DMS 273 treated with DMSO at 0.1 percent for 48 hours (cell line): ENCODE data around the gene HS3ST4.

Experiments used
- DNase-seq: peaks from one replicate; lab custom pipeline; 2025; lab: John Stamatoyannopoulos, UW

The HS3ST4 gene

DNA sequence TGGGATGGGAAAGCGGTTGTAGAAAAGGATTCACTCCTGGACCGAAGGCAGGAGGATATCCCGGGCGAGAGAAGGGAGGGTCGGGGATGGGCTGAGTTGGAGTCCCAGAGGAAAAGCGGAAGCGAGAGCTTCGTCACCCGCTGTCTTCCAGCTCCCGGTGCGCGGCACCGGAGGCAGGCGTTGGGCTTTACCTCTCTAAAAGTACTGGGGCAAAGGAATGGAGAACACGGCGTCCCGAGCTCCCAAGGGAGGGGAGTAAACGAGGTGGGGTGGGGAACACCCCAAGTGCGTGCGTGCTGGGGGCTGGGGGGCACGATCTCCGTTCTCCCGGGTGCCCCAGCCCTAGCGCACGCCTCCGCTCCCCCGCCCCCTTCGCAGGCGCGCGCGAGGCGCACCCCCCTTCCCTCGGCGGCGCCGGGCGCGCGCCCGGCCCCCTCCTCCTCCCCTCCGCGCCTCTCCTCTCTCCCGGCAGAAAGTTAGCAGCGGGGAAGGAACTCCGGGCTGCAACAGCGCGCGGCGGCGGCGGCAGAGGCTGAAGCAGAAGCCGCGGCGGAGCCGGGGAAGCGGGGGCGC lies at the start of gene HS3ST4:
HS3ST4 (plus strand) TSS at position 441 of the 573 bp plus-strand sequence.
- DNase-seq: no peak

DNA sequence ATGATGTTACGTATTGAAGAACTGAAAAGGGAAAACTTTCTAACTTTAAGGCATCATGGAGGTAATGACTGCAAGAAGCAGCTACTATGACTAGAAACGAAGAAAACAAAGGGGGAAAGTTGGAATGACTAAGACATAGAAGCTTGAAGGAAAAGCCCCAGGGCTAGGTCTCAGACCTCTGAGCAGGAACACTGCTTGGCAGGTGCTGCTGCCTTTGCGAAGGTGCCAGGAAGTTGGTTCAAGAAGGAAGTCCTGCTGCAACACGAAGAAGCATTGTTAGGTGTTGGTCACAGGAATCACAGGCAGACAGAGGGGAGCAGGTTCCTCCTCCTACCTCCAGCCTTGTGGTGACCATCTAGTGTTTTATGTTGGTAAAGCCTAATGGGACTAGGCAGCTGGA lies 48.1 kb upstream of the HS3ST4 start:
- no peak for DNase-seq

DNA sequence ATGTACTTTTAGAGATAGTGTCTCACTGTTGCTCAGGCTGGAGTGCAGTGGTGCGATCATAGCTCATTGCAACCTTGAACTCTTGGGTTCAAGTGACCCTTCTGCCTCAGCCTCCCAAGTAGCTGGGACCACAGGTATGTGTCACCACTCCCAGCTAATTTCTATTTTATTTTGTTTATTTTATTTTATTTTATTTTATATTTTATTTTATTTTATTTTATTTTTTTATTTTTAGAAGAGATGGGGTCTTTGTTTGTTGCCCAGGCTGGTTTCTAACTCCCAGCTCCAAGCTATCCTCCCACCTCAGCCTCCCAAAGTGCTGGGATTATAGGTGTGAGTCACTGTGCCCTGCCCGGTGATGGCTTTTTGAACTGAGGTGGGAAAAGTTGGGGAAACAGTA lies 35.1 kb upstream of the HS3ST4 start:
- no peak for DNase-seq

DNA sequence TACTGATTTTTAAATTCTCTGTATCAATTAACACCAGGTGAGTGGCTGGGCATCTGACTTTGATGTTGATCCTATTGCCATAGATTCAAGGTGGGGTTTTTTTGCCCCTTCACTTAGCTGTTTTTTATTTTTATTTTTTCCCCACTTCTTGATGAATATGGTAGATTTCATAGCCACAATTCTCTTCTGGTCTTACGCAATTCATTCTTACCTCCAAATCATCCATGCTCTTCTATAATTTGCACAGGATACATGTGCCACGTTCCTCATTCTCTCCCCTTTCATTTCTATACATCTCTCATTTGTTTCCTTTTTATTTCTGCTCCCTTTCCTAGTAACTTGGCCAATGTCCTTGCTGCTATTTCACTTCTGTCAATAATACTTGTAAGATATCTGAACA lies 14.9 kb upstream of the HS3ST4 start:
- no peak for DNase-seq

DNA sequence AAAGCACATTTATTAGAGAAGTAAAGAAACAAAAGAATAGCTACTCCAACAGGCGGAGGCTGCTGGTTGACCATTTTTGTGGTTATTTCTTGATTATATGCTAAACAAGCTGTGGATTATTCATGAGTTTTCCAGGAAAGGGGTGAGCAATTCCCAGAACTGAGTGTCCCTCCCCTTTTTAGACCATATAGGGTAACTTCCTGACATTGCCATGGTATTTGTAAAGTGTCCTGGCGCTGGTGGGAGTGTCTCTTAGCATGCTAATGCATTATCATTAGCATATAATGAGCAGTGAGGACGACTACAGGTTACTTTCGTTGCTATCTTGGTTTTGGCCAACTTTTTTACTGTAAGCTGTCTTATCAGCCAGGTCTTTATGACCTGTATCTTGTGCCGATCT lies 12.2 kb upstream of the HS3ST4 start:
- no peak for DNase-seq

DNA sequence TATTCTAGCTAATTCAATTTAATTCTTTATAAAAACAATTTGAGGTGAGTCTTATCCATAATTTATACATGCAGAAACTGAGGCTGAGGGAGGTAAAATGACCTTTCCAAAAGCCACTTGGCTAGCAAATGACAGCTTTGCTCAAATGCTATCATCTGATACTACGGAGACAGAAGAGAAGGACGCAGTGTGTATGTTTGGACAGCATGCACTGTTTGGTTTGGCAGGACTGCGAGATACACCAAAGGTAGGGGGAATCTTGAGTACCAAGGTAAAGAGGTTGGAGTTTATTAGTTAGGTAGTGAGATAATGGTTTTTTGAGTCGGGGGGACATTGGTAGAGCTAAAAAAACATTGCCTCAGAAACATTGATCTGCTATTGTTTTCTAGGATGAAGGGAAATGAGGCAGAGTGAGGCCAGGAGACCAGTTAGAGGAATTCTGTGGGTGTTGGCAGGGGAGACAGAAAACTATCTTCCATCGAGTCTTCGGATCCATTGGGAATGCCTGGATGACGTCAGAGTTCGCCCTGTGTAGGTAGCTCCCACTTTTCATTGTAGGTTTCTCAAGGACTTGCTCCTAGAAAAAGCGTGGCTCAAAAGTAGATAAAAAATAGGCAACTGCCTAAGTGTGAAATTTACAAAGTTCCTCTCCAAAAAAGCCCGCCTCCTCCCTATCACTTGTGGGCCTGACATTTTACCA lies 2.5 kb upstream of the HS3ST4 start:
- no peak for DNase-seq

DNA sequence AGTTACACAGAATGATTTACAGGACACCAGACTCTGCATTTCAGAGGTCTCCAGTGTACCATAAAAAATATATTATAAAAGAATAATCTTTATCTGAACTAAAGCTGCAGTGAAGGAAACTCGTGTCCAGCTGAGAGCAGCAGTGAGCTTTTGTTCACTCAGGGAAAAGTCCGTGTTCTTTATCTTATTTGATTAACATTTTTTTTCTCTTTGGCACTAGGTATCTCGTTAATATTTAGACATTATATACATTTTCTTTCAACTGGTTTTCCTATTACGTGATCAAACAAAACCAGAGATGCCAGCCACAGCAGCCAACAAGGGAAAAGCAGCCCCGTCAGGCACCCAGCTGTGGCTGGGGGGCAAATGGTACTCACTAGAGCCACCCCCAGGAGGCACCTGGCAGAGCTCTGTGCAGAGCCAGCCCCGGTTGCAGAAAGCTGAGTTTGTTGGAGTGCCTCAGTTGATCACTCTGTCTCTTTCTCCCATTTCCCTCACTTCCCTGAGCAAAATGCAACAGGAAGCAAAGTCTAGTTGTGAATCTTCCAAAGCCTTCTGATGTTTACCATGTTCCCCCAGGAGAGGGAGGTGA lies 1.1 kb upstream of the HS3ST4 start:
- DNase-seq: no peak

DNA sequence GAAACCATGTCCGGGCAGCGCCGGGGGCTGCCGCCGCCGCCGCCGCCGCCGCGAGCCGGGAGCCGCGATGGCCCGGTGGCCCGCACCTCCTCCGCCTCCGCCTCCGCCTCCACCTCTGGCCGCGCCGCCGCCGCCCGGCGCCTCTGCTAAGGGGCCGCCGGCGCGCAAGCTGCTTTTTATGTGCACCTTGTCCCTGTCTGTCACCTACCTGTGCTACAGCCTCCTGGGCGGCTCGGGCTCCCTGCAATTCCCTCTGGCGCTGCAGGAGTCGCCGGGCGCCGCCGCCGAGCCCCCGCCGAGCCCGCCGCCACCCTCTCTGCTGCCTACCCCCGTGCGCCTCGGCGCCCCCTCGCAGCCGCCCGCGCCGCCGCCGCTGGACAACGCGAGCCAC lies 587 bp downstream of the HS3ST4 start:
- no peak for DNase-seq

DNA sequence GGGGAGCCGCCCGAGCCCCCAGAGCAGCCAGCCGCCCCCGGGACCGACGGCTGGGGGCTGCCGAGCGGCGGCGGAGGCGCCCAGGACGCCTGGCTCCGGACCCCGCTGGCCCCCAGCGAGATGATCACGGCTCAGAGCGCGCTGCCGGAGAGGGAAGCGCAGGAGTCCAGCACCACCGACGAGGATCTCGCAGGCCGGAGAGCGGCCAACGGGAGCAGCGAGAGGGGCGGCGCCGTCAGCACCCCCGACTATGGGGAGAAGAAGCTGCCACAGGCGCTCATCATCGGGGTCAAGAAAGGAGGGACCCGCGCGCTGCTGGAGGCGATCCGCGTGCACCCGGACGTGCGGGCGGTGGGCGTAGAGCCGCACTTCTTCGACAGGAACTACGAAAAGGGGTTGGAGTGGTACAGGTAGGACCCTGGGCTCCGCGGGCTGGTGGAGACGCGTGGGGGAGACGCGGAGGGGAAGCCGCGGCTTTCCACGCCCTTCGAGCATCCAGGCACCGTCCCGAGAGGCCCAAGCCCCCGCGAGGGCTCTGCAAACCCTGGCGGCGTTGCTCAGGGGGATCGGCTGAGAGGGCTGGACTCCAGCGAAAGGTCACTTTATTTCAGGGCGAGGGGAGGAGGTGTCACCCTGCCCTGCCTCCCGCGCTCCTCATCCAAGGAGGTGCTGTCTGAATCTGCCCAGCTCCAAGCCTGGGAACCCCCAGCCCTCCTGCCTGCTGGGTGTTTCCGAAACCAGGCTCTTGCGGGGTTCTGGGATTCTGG lies 1.2 kb downstream of the HS3ST4 start:
- DNase-seq: no peak

DNA sequence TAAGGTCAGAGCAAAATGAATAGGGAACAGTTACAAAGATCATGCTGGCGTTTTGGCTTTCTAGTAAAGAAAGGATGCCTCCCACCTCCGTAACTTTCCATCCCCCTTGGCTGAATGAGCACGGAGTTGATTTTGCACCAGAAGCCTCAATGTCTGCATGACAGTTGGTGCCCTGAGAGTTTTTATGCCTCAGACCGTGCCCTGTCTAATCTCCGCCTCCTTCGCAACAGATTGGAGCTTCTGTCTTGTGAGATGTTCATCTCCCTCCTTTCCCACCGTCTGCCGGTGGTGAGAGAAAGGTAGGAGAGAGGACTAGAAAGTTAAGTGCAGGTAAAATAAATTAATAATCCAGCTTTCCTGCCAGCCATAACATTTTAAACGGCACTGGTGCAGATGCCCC lies 1.9 kb downstream of the HS3ST4 start:
- DNase-seq: no peak

DNA sequence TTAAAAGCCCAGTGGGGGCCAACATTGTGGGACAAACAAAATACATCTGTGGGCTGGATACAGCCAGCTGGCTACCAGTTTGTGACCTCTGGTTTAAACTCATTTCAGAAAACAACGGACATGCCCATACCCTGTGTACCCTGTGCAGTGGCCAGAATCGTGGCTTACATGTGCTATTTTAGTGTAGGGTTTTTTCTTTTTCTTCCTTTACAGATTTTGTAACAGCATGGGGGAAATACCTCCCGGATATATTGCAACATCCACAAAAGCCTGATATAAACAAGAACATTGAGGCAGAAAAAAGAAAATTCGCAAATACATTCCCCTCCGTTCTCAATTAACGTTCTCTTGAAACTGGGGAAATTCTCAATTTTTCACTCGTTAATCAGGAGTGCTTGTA lies 7.3 kb downstream of the HS3ST4 start:
- no peak for DNase-seq

DNA sequence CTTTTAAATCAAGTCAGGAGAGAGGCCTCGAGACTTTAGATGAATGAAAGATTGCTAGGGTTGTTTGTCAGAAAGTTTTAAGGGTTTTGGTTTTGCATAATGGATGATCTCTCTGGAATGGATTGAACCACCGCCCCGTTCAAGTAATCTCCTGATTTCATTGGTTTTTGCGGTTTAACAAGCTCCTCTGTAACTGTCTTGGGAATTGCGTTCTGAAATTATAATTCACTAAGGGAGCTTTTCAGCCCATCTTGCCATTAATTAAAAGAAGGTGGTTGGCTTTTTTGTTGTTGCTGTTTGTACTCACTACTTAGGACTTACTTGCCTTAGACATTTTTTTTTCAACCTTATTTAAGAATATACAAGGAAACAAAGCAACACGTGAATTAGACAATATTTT lies 8.8 kb downstream of the HS3ST4 start:
- DNase-seq: no peak

DNA sequence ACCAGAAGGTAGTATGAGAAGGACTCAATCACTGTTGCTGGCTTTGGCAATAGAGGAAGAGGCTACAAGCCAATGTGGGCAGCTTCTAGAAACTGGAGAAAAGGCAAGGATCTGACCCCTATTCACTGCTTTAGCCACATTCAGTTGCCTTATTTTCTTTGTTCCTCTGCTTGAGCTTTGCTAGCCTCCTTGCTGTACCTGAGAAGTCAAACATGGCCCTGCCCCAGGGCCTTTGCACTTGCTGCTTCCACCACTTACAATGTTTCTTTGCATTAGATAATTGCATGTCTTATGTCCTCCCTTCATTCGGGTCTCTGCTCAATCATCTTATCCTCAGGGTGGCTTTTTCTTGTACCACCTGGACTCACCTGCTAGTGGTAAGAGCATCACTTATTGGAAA lies 15.8 kb downstream of the HS3ST4 start:
- DNase-seq: no peak

DNA sequence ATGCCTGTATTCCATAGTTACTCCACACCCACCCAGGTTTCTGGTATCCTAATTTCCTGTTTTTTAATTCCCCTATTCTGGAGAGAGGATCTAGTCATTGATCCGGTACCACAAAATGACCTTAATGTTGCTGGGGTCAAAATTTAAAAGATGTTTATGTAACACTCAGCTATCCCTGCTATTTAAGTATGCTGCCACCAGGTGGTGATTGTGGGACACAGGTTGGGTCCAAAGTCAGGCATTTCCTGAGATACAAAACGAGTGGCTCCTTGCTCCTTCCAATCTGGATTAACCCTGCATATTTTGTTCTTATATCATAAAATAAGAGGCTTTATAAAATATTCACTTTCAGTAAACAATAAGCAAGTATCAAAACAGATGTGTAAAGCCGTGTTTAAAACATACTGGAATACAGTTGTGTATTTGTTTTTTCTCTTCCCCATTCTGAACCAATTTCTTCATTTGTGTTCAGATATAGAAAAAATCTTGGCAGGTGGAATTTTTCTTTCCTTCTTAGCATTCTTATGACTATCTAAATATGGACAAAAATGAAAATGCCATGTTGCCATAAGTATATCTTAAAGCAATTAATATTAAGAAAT lies 16.3 kb downstream of the HS3ST4 start:
- no peak for DNase-seq

DNA sequence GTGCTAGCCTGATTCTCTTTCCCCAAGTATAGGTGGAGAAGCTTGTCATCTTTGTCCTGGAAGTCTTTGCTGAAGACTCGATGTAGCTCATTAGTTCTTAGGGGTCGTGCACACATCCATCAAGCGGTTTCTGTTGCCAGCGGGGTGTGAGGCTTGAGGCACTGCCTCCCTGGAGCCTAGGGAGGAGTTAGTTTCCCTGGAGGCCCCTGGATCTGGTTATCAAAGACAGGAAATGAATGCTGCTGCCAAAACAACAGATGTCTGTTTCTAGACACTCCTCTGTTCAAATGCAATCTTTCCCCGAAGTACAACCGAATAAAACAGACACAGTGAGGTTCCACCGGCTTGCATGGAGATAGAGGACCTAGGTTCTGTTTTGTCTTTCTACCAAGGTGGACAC lies 17.5 kb downstream of the HS3ST4 start:
- DNase-seq: no peak

DNA sequence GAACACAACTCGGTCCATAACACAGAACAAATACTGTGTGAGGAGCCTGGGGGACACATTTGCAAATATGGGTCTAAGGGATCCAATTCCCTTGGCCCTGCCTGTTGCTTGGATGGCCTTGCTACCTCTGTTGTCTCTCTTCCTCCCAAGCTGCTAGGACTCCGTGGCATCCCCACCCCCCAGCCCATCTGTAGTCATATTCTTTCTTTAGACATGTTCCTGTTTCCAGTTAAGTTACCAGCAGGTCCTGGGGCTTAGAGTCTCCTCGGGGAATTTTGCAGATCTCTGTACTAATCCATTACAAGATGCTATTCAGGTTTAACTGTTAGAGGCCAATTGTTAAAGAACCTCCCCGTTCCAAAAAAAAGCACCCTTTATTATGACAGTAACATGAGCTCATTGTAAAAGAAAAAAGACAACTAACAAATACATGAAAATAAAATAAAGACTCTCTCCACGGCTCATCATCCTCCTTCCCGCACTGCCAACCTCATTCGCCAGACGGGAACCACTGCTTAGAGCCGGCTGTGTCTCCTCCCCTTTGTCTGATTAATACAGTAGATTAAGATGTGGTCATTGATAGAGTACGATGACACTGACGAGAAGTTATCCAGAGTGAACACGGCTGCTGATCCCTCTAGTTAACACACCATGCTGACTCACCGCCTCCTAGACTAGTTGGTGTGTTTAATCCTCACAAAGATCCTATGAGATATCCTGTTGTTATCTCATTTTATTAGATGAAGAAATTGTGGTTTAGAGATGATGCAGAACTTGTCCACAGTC lies 22.2 kb downstream of the HS3ST4 start:
- no peak for DNase-seq

DNA sequence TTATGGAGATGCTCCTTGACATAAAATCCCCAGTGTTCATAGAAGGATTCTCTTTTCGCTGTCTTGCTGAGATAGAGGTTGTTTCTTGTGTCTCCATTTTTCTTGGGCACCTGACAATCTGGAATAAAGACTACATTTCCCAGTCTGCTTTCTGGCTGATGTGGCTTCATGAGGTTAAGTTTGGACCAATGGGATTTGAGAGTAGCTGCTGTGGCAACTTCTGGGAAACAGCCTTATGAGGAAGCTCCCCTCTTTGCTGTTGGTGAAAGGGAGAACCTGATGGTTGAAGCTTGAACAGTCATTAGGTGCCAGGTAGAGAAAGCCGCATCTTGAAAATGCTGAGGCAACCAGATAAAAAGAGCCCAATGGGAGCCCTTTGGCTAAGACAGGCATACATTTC lies 24.4 kb downstream of the HS3ST4 start:
- no peak for DNase-seq

DNA sequence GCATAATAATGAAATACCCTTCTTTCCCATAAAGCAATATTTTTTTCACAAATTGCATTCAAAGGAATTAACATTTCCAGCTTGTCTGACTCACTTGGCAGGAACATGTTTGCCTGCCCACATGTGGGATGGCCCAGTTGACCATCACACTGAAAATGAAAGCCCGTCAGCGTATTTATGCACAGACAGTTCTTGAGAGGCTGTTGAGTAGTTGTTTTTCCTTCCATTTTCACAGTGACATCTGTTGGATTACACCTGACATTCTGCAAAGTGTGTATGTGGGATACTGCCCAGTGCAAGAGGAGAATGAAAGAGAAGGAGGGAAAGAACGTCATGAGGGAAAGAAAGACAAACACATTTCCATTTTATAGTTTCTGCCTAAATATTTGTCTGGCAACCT lies 29.7 kb downstream of the HS3ST4 start:
- DNase-seq: no peak

DNA sequence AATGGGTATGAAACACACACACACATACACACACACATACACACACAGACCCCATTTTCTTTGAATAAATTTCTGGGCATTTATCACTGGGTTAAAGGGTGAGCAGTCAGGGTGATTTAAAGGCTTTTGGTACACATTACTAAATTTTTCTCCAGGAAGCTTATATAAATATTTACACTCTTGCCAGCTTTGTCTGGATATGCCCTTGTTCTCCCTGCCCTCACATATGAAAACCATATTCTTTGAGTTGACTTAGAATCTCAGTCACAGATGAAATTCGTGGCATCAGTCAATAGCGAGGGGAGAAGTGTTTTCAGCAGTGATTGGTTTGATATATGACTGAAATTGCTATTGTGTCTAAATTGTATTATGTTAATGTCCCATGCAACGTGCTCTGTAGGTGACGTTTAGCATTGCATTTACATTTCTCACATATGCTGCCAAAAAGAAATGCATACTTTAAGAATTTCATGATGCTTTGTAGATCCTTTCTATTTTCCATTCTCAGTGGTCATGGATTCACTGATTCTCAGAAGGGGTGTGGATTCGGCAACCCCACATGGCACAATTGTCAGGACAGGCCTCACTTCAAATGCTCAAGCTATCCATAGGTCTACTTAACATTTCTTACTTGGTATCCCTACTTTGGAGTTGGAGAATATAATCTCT lies 34.8 kb downstream of the HS3ST4 start:
- DNase-seq: no peak

DNA sequence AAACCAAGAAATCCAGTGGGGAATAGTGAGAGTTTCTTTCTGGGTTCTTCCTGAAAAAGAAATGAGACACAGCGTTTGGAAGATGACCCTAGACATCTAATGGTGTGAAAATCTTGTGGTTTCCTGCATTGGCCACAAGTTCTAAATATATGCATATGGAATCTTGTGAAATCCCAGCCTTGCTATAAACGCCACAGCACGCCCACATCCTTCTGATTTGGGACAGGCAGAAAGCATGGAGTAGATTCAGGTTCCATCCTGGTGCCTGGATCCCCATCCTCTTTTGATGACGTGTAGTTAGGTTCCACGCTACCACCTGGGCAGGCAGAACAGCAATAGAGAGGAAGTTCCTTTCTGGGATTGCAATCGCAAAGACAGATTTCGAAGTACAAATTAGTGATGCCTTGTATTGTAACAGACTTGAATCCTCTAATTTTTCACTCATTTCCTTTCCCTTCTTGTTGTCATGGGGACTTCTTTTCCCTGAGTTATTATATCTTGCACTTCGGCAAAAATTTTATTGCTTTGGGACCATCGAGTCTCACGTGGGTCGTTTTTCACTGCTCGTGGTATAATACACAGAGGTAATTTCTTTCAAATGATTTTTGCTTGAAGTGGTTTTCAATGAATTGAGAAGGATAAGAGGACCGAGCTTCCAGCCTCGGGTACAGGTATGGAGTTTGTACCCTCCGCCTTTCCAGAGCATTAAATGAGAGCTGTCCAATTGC lies 37.6 kb downstream of the HS3ST4 start:
- no peak for DNase-seq

DNA sequence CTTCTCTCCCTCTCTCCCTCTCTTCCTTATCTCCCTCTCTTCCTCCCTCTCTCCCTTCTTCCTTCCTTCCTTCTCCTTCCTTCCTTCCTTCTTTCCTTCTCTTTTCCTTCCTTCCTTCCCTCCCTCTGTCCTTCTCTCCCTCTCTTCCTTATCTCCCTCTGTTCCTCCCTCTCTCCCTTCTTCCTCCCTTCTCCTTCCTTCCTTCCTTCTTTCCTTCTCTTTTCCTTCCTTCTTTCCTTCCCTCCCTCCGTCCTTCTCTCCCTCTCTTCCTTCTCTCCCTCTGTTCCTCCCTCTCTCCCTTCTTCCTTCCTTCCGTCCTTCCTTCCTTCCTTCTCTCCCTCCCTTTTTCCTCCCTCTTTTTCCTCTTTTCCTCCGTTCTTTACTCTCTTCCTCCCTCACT lies 38.6 kb downstream of the HS3ST4 start:
- DNase-seq: no peak
